PC-3 (cell line): ENCODE results near the gene SSC5D.

ENCODE experiments used
- CTCF ChIP-seq: fragments of 300-600 bp; sonication (generic); conservative IDR thresholded peaks from 2 replicates; pipeline ENCODE4 v1.5.1; 2017; ENCODE audit warnings: antibody characterized with exemption, low read depth, mild to moderate bottlenecking, low read length
- EZH2phosphoT487 ChIP-seq: fragments of 300-600 bp; sonication (generic); IDR thresholded peaks from 2 replicates; pipeline ENCODE4 v1.6.1; 2018; ENCODE audit warnings: mild to moderate bottlenecking, antibody characterized with exemption, low read length, borderline replicate concordance

GRCh38 chr19:55504981-55505380, 16.7 kb downstream of the SSC5D start:
- no peak for TF ChIP-seq CTCF
- no peak for TF ChIP-seq EZH2phosphoT487
